HG03558 (cell line): ENCODE results near the gene EHD4.

Experiments
- ATAC-seq: cut with Tn5 transposase; IDR thresholded peaks from one replicate; pipeline ENCODE4 v1.9.1; 2021; ENCODE audit warnings: moderate number of reproducible peaks; ENCODE audit not compliant: unreplicated experiment; ENCODE audit errors: extremely low read depth

The EHD4 gene

DNA sequence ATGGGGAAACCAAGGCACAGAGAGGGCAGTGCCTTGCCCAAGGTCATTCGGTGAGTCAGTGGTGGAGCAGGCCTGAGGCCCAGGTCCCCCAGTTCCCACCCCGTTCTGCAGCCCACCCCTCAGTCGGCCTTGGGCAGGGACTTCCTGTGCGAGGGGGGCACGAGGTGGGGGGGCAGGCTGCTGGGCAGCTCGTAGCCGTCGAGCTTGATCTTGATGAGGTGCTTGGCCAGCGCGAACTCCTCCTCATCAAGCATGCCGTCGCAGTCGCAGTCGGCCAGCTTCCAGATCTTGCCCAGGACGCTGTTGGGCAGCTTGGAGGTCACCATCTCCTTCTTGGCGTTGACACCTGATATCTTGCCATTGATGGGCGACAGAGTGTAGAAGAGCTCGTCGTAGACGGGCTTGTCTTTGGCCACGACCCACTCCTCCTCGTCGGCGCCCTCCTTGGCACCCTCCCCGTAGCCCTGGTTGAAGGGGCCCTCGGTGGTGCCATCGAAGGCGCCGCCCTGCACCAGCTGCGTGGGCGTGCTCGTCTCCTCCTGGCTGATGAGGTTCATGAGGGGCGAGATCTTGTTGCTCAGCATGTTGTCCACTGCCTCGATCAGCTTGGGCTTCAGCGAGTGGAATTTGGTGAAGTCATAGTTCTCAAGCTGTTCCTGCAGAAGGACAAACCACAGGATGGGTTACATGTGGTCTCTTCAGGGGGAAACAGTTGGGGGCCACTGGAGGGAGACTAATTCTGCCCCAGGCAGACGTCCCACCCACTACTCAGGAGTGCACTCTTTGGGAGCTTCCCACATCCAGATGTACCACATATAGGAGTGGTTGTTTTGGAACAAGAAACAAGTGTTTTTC lies 71.6 kb downstream of the EHD4 start:
- ATAC-seq = no peak

DNA sequence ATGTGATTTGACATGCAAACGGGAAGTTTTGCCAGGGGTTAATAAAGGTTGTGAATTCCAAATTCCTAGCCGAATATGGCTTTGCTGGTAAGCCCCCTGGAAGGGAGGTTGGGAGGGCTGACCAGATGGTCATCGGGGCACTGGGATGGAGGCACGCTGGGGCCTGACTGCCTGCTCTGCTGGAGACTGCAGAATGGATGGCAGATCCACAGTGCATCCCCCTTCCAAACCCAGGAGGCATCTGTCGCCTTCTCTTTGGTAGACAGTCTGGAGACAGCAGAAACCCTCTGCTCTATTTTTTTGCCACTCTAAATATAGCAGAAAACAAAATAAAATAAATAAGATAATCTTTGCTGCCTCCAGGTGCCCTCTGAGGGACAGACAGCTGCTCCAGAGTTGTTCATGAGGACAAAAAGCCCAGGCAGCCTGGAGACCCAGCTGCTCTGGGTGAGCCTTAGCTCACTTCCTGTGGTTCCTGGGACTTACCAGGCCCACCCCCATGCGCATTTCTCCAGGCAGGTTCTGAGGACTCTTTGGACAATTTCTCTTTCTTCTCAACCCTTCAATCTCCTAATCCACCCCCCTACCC lies 72.4 kb downstream of the EHD4 start:
- ATAC-seq = no peak

DNA sequence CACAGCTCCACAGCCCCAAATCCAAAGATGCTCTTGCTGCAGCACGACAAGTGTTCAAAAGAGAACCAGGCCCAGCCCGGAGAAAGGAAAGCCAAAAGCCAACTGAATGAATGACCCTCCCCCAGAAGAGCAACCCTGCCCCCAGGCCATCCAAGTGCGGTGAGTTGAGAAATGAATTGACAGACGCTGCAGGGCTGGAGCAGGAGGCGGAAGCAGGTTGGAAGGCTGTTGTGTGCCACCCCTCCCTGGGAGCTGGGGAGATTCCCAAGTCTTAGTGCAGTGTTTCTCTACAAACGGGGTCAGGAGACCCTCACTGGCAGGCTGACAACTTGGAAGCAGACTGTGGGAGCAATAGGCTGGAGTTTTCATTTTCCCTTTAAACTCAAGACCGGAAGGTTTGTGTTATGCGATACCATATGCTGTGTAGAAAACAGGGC lies 75.0 kb downstream of the EHD4 start:
- no peak for ATAC-seq

DNA sequence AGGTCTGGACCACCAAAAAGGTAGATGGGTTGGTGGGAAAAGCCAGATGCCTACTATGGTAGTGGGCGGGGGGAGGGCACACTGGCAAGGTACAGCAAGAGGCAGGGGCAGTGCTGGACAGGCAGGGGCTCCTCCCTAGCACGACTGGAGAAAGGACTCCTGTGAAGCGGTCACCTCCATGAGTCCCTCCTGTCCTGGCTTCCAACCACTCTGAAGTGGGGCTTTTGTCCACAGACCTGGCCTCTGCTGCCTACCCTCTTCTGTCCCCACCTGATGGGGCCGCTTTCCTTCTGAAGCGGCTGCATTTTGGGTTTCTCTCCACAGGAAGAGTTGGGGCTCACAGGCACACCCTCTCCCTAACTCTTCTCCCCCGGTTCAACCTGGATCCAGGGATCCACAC lies 75.8 kb downstream of the EHD4 start:
- ATAC-seq = no peak

DNA sequence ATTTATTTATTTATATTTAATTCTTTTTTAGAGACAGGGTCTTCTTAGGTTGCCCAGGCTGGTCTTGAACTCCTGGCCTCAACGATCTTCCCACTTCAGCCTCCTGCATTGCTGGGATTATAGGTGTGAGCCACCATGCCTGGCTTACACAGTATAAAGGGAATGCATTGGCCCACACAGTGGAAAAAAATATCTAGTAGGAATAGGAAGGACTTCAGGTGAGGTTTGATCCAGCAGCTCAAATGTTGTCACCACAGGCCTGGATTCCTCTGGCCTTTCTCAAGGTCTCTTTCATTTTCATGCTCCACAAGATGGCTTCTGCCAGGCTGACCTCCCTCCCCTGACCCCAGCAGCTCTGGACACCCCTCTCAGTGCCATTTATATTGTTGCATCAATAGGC lies 76.4 kb downstream of the EHD4 start:
- ATAC-seq = no peak

DNA sequence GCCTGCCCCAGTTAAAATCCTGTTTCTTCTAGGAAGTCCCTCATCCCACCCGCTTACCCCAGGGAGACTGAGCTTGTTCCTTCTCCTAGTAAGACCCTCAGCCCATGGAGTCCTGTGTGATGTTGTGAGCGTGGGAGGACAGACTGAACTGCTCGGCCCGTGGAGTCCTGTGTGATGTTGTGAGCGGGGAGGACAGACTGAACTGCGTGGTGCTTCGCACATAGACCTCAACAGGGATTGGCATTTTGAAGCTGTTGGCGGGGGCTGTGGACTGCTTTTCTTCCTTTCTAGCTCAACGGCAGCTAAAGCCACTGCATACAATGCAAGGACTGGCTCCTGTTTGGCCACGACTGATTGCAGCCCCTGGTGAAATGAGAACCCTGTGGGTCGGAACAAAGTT lies 76.9 kb downstream of the EHD4 start:
- ATAC-seq = no peak

DNA sequence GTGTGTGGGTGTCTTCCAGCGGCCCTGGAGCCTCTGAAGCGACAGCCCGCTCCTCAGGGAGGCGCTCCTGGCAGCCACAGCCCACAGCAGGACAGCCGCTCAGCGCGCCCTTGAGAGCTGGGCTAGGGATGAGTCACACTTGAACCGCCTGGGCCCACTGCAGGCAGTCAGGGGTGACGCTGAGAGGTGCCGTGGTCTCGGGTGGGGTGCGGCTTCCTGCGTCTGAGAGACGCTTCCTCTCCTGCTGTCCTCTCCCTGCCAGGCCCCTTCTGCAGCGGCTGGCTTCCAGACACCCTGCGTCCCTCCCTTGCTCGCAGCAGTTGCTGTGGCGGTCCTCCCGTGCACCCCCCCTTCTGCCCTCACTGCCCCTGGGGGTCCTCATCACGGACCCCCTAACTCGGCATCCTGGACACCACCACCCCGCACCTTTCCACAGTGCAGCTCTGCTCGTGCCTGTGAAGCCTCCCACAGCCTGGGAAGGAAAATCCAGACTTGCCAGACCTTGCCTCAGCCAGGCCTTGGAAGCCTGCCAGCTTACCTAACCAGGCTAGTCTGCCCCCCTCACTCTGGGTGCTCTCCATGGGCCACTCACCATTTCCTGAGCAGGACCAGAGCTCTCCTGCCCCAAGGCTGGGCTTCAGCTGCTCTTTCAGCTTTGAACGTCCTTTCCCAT lies 77.4 kb downstream of the EHD4 start:
- ATAC-seq = no peak

DNA sequence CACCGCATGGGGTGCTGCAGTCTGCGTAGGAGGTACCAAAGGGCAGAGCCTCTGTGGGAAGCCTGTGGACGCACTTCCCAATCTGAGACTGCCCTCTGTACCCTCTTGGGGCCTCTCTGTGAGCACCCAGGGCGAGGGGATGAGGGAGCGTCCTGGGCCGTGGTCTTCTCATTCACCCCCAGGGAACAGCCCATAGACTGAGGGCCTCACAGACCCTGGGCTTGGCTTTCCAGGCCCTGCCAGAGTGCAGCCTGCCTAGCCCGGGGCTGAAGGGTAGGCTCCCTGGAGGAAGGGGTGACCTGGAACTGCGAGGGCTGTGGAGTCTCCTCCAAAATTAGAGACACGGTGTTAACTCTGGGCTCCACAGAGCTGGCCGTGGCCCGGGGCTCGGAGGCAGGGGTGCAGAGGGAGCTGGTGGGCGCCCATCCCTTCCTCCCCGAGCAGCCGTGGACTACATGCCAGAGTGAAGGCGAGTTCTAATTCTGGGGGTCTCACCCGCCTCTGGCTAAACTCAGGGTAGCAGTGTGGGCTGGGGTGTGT lies 78.0 kb downstream of the EHD4 start:
- no peak for ATAC-seq

DNA sequence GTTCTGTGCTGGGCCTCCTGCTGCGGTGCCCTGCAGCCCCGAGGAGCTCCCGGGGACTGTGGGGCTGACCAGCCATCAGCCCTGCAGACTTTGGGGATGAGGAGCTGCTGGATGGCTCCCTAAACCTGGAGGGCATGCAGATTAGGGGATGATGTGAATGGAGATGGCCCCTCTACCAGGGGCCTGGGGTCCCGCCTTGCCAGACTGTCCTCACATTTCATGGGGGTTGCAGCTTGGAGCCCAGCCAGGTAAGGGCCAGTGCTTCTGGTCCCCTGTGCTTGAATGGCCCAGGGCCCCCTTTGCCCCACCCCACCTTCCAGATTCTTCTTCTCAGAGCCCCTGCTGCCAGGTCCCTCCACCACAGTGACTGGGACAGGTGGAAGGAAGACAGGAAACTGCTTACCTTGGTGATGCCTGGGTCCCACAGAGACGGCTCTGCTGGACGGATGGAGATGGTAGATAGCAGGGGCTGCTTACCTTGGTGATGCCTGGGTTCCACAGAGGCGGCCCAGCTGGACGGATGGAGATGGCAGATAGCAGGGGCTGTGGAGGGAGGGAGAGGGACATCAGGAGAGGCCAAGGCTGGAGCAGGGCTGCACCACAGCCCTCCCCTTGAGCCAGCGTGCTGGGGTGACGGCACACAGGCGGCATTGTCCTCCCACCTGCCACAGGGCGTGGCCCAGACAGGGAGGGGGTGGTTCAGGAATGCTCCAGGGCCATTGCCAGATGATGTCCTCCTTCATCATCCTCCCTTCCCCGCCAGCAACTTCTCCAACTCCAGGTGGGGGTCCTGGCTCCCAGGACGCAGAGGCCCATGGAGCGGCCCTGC lies 78.7 kb downstream of the EHD4 start, which contains the start of gene SPTBN5:
TSS of gene SPTBN5 (minus strand) at position 632 of the 829 bp plus-strand sequence. CDS start at position 76, 556 bp downstream.
- no peak for ATAC-seq

DNA sequence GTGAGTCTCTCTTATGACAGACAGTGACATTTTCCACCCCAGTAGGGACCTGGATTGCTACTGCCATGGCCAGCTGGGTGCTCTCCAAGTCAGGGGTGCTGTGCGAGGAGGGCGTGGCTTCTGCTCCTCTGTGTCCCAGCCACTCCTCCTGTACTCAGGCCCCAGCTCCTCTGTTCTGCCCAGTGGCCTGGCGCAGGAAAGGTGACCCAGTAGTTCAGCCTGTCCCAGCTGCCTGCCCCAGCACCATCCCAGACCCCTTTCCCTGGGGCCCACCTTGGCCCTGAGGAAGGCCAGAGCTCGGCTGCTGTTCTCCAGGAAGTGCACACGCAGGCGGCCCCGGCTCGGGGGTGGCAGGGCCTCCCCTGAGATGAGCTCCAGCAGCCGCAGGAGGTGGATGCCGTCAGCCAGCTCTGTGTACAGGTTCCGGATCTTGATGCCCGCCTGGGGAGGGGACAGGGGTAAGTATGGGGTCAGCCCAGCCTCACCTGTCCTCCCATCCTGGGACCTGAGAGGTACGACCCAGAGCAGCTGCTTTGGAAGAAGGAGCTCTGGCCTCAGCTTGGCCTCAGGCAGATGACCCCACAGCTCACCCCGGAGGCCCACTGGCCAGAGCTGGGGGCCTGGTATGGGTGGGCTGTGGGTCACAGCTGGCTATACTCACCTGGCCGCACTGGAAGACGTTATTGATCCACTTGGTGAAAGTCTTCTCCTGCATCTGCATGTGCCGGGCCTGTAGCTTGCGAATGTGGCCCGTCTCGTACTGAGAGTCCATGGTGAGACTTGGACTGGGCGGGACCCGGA lies 79.5 kb downstream of the EHD4 start:
- ATAC-seq = no peak

DNA sequence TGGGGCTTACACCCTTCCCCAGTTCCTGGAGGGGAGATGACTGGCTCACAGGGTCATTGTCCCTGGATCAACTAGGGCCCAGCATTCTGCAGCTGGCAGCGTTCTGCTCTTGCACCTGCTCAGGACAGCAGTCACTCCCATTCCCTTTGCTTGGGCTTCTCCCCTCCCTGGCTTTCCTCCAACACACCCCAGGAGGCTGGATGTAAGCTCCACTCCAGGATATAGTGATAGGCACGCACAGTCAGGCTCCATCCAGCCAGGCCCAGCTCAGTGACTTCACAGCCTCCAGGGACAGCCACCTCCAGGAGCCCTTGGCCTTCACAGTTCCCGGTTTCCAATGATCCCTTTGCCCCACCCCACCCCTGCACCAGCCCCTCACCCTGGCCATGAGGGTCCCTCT lies 80.4 kb downstream of the EHD4 start:
- no peak for ATAC-seq

DNA sequence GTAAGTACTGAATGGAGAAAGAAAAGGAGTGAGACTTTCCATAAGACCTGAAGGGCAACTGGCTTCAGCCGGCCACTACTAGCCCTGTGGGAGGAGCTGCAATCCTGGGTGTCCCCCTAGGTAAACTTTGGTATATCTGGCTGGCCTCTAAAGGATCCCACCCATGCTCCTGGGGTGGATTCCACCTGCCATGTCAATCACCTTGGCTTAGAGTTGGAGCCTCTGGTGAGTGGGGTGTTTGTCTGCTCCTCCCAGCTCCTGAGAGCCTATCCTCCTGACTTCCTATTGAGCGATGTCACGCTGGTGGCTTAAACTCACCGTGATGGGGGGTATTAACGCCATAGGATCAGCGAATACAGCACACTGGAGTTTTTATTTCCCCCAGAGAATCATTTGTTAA lies 81.1 kb downstream of the EHD4 start:
- ATAC-seq = no peak

DNA sequence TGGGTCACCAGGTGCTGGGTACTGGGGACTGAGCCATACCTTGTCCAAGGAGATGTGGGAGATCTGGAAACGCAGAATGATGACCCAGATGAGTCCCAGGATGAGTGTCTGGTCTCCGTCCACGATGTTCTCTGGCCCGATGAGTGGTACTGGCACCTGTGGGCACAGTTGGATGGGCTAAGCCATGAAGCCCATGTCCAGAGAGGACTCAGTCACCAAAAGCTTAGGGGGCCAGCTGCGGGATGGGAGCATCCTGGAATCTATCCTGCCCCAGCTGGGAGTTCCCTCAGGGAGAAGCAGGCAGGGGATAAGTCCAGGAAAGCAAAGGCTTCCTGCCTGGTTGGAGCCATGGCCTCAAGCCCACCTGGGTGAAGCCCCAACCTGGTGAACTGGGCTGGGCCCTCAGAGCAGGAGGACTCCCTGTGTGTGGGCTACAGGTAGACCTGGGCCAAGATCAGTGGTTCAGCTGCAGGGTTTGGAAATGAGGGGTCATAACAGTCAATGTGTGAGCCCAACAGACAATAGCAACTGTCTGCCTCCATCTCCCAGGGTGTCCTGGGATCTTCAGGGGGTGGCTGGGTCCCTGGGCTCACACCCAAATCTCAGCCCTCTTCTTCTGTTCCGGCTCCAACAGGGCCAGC lies 82.2 kb downstream of the EHD4 start:
- ATAC-seq = no peak

DNA sequence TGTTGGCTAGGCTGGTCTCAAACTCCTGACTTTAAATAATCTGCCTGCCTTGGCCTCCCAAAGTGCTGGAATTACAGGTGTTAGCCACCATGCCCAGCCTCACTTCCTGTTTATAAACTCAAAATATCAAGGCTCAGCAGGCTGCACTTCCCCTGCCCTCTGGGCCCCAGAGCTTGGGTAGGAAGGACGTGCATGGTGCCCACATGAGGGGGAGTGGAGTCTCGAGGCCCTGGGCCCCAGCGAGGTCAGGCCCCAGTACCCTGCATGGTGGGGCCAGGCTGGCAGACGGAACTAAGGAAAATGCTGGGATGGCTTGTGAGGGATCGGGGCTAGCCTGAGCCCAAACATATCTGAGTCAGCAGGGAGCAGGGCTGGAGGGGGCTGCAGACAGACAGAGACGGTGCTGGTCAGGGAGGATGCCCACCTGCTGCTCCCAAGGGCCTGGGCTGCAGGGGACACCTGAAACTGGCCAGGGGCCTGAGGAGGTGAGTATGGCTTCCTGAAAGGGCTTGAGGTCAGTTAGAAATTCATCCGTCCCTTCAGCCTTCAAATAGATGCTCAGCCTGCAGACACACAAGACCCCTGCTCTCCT lies 83.6 kb downstream of the EHD4 start:
- ATAC-seq = no peak

DNA sequence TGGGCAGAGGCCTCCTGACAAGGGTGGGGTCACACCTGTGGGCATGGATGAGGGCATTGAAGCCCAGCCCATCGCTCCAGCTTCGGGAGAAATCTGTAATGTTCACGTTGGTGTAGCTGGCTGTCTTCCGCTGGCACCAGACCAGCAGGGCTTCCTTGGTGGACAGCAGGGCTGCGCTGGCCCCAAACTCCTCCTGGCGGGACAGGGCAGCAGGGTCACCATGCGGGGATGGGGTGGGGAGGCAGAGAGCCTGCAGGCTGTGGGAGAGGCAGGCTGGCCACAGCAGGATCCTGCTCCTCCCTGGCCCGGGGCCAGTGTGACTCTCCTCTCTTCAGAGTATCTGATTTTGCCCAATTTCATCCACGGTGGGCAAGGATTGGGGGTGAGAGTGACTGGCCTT lies 84.5 kb downstream of the EHD4 start:
- no peak for ATAC-seq

DNA sequence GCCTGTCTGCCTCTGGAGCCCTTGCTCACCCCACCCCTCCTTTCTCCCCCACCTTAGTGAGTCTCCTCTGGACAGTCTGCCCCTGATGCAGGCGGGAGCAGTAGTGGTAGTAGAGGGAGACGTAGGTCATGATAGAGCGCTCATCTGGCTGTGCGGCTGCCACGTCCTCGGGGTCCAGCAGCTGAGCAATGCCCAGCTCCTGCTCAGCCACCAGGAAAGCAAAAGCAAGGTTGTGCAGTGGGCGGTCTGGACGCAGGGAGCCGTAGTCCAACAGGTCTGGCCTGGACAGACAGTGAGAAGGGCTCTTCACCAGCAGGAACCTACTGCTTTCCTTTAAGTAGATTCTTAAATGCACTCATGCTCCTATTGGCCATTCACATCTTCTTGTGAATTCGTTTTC lies 85.2 kb downstream of the EHD4 start:
- no peak for ATAC-seq

DNA sequence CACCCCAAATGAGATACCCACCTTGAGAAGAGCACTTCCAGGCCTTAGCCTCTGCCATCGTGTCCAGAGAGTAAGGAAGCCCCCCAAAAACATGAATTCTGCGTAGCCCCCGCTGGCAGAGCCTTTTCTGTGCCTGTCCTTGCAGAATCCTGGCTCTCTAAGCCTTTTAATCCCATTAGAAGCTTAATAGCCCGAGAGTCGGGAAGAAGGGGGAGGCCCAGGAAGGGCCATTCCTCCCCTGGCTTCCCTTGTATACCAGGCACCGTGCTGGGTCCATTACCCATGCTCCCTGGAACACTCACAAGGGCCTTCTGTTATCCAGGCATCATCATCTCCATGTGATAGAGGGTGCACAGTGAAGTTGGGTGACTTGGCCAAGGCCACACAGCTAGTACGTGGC lies 85.6 kb downstream of the EHD4 start:
- ATAC-seq = no peak

DNA sequence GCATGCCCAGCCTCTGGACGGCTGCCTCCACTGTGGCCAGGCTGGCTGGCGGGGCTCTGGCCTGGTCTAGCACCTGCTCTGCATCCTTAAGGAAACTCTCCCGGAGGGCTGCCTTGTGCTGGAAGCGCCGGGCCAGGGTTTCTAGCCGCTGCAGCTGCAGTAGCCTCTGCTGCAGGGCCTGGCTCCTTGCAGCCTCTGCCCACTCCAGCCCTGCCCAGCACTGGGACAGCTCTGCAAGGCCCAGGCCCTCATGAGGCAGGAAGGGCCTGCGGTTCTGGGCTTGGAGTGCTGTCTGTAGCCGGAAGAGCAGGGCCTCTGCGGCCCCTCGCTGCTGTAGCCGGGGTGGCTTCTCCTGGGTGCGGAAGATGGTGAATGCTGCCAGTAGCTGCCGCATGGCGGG lies 86.5 kb downstream of the EHD4 start:
- no peak for ATAC-seq

DNA sequence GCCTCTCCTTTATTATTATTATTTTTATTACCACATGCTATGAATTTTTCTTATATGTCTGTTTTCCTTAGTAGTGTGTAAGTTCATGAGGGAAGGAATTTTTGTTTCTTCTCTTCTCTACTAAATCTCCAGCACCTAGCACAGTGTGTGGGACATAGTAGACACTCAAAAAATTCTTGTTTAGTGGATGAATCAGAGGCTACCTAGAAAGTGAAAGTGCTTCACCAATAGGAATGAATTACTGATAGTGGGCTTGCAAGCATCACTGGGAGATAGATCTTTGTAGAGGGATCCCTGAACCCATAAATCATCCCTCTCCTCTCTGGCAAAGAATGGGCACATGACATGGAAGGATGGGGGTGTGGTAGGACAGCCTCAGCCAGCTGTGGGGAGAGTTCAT lies 87.0 kb downstream of the EHD4 start:
- no peak for ATAC-seq
